Measurements from ENCODE around the gene LTB4R2.

DNA sequence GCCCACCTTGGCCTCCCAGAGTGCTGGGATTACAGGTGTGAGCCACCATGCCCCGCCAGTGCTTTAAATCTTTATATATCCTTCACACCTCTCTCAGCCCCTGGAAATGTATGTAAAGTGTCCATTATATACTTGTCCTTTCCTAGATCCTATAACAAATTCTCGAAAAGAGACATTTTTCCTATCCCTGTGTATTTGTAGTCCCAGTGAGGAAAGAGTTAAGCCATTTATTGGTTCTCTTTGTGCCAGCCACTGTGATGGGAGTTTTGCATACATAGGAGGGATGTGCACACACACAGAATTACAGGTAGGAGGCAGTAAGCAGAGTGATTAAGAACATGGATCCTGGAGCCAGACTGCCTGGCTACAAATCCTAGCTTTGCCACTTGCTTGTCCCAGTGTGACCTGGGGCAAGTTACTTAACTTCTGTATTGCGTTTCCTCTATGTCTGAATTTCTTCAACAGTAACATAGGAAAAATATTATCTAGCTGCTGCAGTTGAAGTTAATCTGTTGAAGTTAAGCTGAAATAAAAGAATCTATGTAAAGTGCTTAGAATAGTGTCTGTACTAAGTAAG is 36.4 kb upstream of the LTB4R2 start:
- TF ChIP-seq, protein P1, sequence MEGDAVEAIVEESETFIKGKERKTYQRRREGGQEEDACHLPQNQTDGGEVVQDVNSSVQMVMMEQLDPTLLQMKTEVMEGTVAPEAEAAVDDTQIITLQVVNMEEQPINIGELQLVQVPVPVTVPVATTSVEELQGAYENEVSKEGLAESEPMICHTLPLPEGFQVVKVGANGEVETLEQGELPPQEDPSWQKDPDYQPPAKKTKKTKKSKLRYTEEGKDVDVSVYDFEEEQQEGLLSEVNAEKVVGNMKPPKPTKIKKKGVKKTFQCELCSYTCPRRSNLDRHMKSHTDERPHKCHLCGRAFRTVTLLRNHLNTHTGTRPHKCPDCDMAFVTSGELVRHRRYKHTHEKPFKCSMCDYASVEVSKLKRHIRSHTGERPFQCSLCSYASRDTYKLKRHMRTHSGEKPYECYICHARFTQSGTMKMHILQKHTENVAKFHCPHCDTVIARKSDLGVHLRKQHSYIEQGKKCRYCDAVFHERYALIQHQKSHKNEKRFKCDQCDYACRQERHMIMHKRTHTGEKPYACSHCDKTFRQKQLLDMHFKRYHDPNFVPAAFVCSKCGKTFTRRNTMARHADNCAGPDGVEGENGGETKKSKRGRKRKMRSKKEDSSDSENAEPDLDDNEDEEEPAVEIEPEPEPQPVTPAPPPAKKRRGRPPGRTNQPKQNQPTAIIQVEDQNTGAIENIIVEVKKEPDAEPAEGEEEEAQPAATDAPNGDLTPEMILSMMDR (IDR thresholded peaks at IDR 0.05), result no peak
- TF ChIP-seq POLR2AphosphoS5 (IDR thresholded peaks at IDR 0.05), result no peak
- no peak for TF ChIP-seq POLR2A (IDR thresholded peaks at IDR 0.05)

Data from sigmoid colon (tissue), 4 donors.